Neural progenitor cell (in vitro differentiated cells): Measurements from ENCODE around the gene IFT122. TPM values are rescaled to one million over a fixed set of nuclear protein-coding genes. Genes with fewer than 3 reads are reported as not detected.

Source experiments
- DNase-seq: peaks from one replicate; pipeline ENCODE4 v3.0.0-alpha.2; 2016; ENCODE audit warnings: low spot score
- H2AFZ ChIP-seq: fragments of 200-600 bp; sonication (generic); replicated peaks from 2 replicates; pipeline ENCODE4 v1.6.1; 2016; ENCODE audit warnings: antibody characterized with exemption
- H3F3A ChIP-seq: fragments of 200-600 bp; sonication (generic); 2 replicates; pipeline ENCODE4 v1.6.1; 2016; ENCODE audit warnings: antibody characterized with exemption, low read depth
- H3K27ac ChIP-seq: fragments of 200-600 bp; sonication (generic); 2 replicates; pipeline ENCODE4 v1.5.1; 2016; ENCODE audit warnings: mild to moderate bottlenecking
- H3K27me3 ChIP-seq: fragments of 200-600 bp; sonication (generic); 2 replicates; pipeline ENCODE4 v1.6.1; 2016; ENCODE audit warnings: mild to moderate bottlenecking, moderate library complexity
- H3K36me3 ChIP-seq: fragments of 200-600 bp; sonication (generic); 2 replicates; pipeline ENCODE4 v1.5.1; 2016
- H3K4me1 ChIP-seq: fragments of 200-600 bp; sonication (generic); 2 replicates; pipeline ENCODE4 v1.6.1; 2016; ENCODE audit warnings: mixed run types
- H3K4me2 ChIP-seq: fragments of 200-600 bp; sonication (generic); 2 replicates; pipeline ENCODE4 v1.6.1; 2016
- H3K4me3 ChIP-seq: fragments of 200-600 bp; sonication (generic); 2 replicates; pipeline ENCODE4 v1.5.1; 2016
- H3K79me2 ChIP-seq: fragments of 200-600 bp; sonication (generic); 2 replicates; pipeline ENCODE4 v1.6.1; 2016; ENCODE audit warnings: low read depth
- H3K9ac ChIP-seq: fragments of 200-600 bp; sonication (generic); 2 replicates; pipeline ENCODE4 v1.6.1; 2016
- H3K9me3 ChIP-seq: fragments of 200-600 bp; sonication (generic); 2 replicates; pipeline ENCODE4 v1.5.1; 2016; ENCODE audit warnings: low read depth
- H4K20me1 ChIP-seq: fragments of 200-600 bp; sonication (generic); 2 replicates; pipeline ENCODE4 v1.6.1; 2016; ENCODE audit warnings: low read depth
- H3K27ac Mint-ChIP-seq: 3 replicates; pipeline ENCODE4 v1.8.0; 2021; ENCODE audit warnings: mixed read lengths
- H3K27me3 Mint-ChIP-seq: 2 replicates; pipeline ENCODE4 v1.8.0; 2022; ENCODE audit warnings: low read depth, mild to moderate bottlenecking, inconsistent platforms, moderate library complexity, mixed read lengths; ENCODE audit not compliant: insufficient read depth
- H3K36me3 Mint-ChIP-seq: 3 replicates; pipeline ENCODE4 v1.8.0; 2021; ENCODE audit warnings: mixed read lengths
- H3K4me1 Mint-ChIP-seq: 3 replicates; pipeline ENCODE4 v1.8.0; 2021; ENCODE audit warnings: mixed read lengths
- H3K4me3 Mint-ChIP-seq: 3 replicates; pipeline ENCODE4 v1.8.0; 2021; ENCODE audit warnings: mild to moderate bottlenecking, moderate library complexity, mixed read lengths
- H3K9me3 Mint-ChIP-seq: 3 replicates; pipeline ENCODE4 v1.8.0; 2020; ENCODE audit warnings: mixed read lengths
- CTCF ChIP-seq: fragments of 200-600 bp; sonication (generic); IDR thresholded peaks from 2 replicates; pipeline ENCODE4 v1.5.1; 2017; ENCODE audit warnings: antibody characterized with exemption, mild to moderate bottlenecking
- EZH2 ChIP-seq: fragments of 200-600 bp; sonication (generic); IDR thresholded peaks from 2 replicates; pipeline ENCODE4 v1.6.1; 2017; ENCODE audit warnings: antibody characterized with exemption, mild to moderate bottlenecking, moderate library complexity
- EZH2phosphoT487 ChIP-seq: fragments of 200-600 bp; sonication (generic); IDR thresholded peaks from 2 replicates; pipeline ENCODE4 v1.6.1; 2017; ENCODE audit warnings: antibody characterized with exemption
- total RNA-seq: library from RNA; depleted of rRNA; stranded (reverse); fragments of >200 nt; gene quantifications from 2 replicates; pipeline ENCODE4 v1.2.3, GENCODE V29; 2015; ENCODE audit warnings: low replicate concordance

IFT122 gene
- total RNA-seq, 1 donor from 2014 or later: 48.0 TPM

- Histone ChIP-seq H3K4me2 (no peak overlapping the region), H3K27ac (no peak overlapping the region), H3K27me3 (no peaks in the 10 kb centered on the region), H3K36me3 (no peaks in the 10 kb centered on the region), H3K9me3 (no peaks in the 10 kb centered on the region), H3K4me1 (no peaks in the 10 kb centered on the region), H3F3A (no peaks in the 10 kb centered on the region), H3K4me3 (no peak overlapping the region), H3K9ac (no peak overlapping the region), H3K79me2 (no peaks in the 10 kb centered on the region), H2AFZ (no peak overlapping the region), H4K20me1 (no peaks in the 10 kb centered on the region)
- no peak overlapping the region for H3K27ac Mint-ChIP-seq
- TF ChIP-seq CTCF (no peak), EZH2phosphoT487 (no peak), EZH2 (no peak)
- no peaks in the 10 kb centered on the region for H3K9me3 Mint-ChIP-seq
- H3K36me3 Mint-ChIP-seq: peaks cover 29% of the 10 kb centered on the region
- DNase-seq: no peak
- H3K27me3 Mint-ChIP-seq: peaks cover 2% of the 10 kb centered on the region
- no peak overlapping the region for H3K4me3 Mint-ChIP-seq
- H3K4me1 Mint-ChIP-seq: no peaks in the 10 kb centered on the region
These were observed 66.3 kb downstream of the IFT122 start for GRCh38 chr3:129506231-129506742.

GRCh38 chr3:129507181-129507831, 67.3 kb downstream of the IFT122 start:
- Mint-ChIP-seq H3K36me3 (peaks cover 30% of the 10 kb centered on the region), H3K4me1 (peaks cover 3% of the 10 kb centered on the region)
- H3K27ac ChIP-seq: no peak overlapping the region

GRCh38 chr3:129512595-129512994, 72.6 kb downstream of the IFT122 start:
- Histone ChIP-seq H3K27ac (no peak overlapping the region), H3K9me3 (no peaks in the 10 kb centered on the region), H3K4me1 (no peaks in the 10 kb centered on the region), H3K4me3 (no peak overlapping the region), H2AFZ (no peak overlapping the region), H3K79me2 (no peaks in the 10 kb centered on the region), H3K27me3 (no peaks in the 10 kb centered on the region), H3F3A (no peaks in the 10 kb centered on the region), H3K4me2 (no peak overlapping the region), H4K20me1 (no peaks in the 10 kb centered on the region), H3K9ac (no peak overlapping the region), H3K36me3 (no peaks in the 10 kb centered on the region)
- no peak for DNase-seq
- Mint-ChIP-seq H3K4me3 (no peak overlapping the region), H3K27me3 (peaks cover 2% of the 10 kb centered on the region), H3K27ac (peak overlapping the region; percentile 79), H3K9me3 (no peaks in the 10 kb centered on the region), H3K36me3 (peaks cover 27% of the 10 kb centered on the region), H3K4me1 (peaks cover 8% of the 10 kb centered on the region)
- TF ChIP-seq CTCF (no peak), EZH2phosphoT487 (no peak), EZH2 (no peak)

More at GRCh38 chr3:129507181-129507831, 67.3 kb downstream of the IFT122 start:
- no peaks in the 10 kb centered on the region for H3F3A ChIP-seq
- no peaks in the 10 kb centered on the region for H3K36me3 ChIP-seq
- H3K9ac ChIP-seq: no peak overlapping the region
- Mint-ChIP-seq H3K9me3 (no peaks in the 10 kb centered on the region), H3K4me3 (no peak overlapping the region), H3K27me3 (peaks cover 2% of the 10 kb centered on the region), H3K27ac (no peak overlapping the region)
- no peaks in the 10 kb centered on the region for H3K4me1 ChIP-seq
- H2AFZ ChIP-seq: no peak overlapping the region
- H3K9me3 ChIP-seq: no peaks in the 10 kb centered on the region
- no peaks in the 10 kb centered on the region for H4K20me1 ChIP-seq
- no peaks in the 10 kb centered on the region for H3K79me2 ChIP-seq
- no peaks in the 10 kb centered on the region for H3K27me3 ChIP-seq
- TF ChIP-seq EZH2 (no peak), EZH2phosphoT487 (no peak), CTCF (no peak)
- no peak for DNase-seq
- H3K4me2 ChIP-seq: no peak overlapping the region
- no peak overlapping the region for H3K4me3 ChIP-seq
